OCI-LY1 (cell line): ENCODE results near the gene GTF3C1.

Experiments
- H2AFZ ChIP-seq: fragments of 200-600 bp; sonication (generic), shearing (Covaris generic); 2 replicates; pipeline ENCODE4 v1.6.0; 2014; ENCODE audit warnings: antibody characterized with exemption, mild to moderate bottlenecking, low read length
- H3F3A ChIP-seq: fragments of 200-600 bp; sonication (generic), shearing (Covaris generic); 2 replicates; pipeline ENCODE4 v1.6.0; 2014; ENCODE audit warnings: mild to moderate bottlenecking, antibody characterized with exemption, low read length, moderate library complexity; ENCODE audit not compliant: insufficient read depth
- H3K27ac ChIP-seq: fragments of 200-600 bp; sonication (generic); 2 replicates; pipeline ENCODE4 v1.5.1; 2014; ENCODE audit warnings: low read length, mixed run types, mild to moderate bottlenecking, low read depth; ENCODE audit not compliant: poor library complexity, severe bottlenecking
- H3K27me3 ChIP-seq: fragments of 200-600 bp; sonication (generic); 2 replicates; pipeline ENCODE4 v1.6.0; 2014; ENCODE audit warnings: antibody characterized with exemption, mild to moderate bottlenecking, low read length, moderate library complexity; ENCODE audit not compliant: insufficient read depth
- H3K36me3 ChIP-seq: fragments of 200-600 bp; sonication (generic); 2 replicates; pipeline ENCODE4 v1.6.1; 2014; ENCODE audit warnings: mild to moderate bottlenecking, antibody characterized with exemption, low read length, moderate library complexity, mixed read lengths; ENCODE audit not compliant: insufficient read depth
- H3K4me1 ChIP-seq: fragments of 200-600 bp; sonication (generic); 2 replicates; pipeline ENCODE4 v1.5.1; 2014; ENCODE audit warnings: mild to moderate bottlenecking, low read length, moderate library complexity; ENCODE audit not compliant: insufficient read depth, severe bottlenecking
- H3K4me2 ChIP-seq: fragments of 200-600 bp; sonication (generic), shearing (Covaris generic); 2 replicates; pipeline ENCODE4 v1.6.1; 2014; ENCODE audit warnings: low read length
- H3K4me3 ChIP-seq: fragments of 200-600 bp; sonication (generic); 2 replicates; pipeline ENCODE4 v1.5.1; 2014; ENCODE audit warnings: low read length, low read depth, mild to moderate bottlenecking, mixed read lengths; ENCODE audit not compliant: poor library complexity, severe bottlenecking
- H3K79me2 ChIP-seq: fragments of 200-600 bp; shearing (Covaris generic); 2 replicates; pipeline ENCODE4 v1.6.1; 2016; ENCODE audit warnings: mixed run types, low read length, mixed read lengths; ENCODE audit not compliant: insufficient read depth
- H3K9ac ChIP-seq: fragments of 200-600 bp; sonication (generic), shearing (Covaris generic); 2 replicates; pipeline ENCODE4 v1.6.1; 2014; ENCODE audit warnings: mild to moderate bottlenecking, low read length, mixed read lengths
- H3K9me2 ChIP-seq: fragments of 200-600 bp; sonication (generic), shearing (Covaris generic); 2 replicates; pipeline ENCODE4 v1.6.1; 2014; ENCODE audit warnings: low read depth, mild to moderate bottlenecking, low read length, mixed read lengths
- H3K9me3 ChIP-seq: fragments of 200-600 bp; shearing (Covaris generic); 2 replicates; pipeline ENCODE4 v1.6.1; 2014; ENCODE audit warnings: low read length, mixed read lengths
- H4K20me1 ChIP-seq: fragments of 200-600 bp; sonication (generic), shearing (Covaris generic); 2 replicates; pipeline ENCODE4 v1.6.0; 2016; ENCODE audit warnings: mild to moderate bottlenecking, low read length; ENCODE audit not compliant: insufficient read depth
- EZH2 ChIP-seq: fragments of 200-600 bp; sonication (generic), shearing (Covaris generic); IDR thresholded peaks from 2 replicates; pipeline ENCODE4 v1.8.0; 2017; ENCODE audit warnings: borderline replicate concordance, mixed run types, mild to moderate bottlenecking, antibody characterized with exemption, low read length, moderate library complexity, mixed read lengths
- TF ChIP-seq, protein P1 (sequence below): fragments of 200-600 bp; sonication (generic), shearing (Covaris generic); IDR thresholded peaks from 2 replicates; pipeline ENCODE4 v1.5.1; 2017; ENCODE audit warnings: mild to moderate bottlenecking, antibody characterized with exemption, low read length, moderate library complexity, mixed read lengths

Gene GTF3C1

DNA sequence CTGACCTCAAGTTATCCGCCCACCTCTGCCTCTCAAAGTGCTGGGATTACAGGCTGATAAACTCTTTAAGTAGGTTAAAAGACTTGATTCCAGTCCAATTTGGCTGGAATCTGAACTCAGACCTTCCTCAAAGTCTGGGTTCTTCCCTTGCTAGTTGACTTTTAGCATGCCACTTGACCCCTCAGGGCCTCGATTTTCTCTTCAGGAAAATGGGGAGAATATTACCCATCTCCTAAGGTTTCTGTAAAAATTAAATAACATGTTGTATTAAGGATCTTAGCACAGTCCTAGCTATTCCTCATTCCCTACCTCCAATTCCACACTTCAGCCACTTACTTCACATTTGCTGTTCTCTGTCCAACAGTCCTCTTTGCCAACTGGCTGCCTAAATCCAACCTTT is 1.9 kb downstream of the GTF3C1 start:
- H3K4me1 ChIP-seq: peaks cover 25% of the 10 kb centered on the region
- no peak overlapping the region for H3K27ac ChIP-seq
- H3K27me3 ChIP-seq: no peaks in the 10 kb centered on the region
- no peaks in the 10 kb centered on the region for H3K9me2 ChIP-seq
- no peak overlapping the region for H3K4me3 ChIP-seq
- H3K36me3 ChIP-seq: peaks cover 20% of the 10 kb centered on the region
- no peak overlapping the region for H2AFZ ChIP-seq
- no peak overlapping the region for H3K4me2 ChIP-seq
- H3K9ac ChIP-seq: no peak overlapping the region
- peaks cover 9% of the 10 kb centered on the region for H3K79me2 ChIP-seq
- H3K9me3 ChIP-seq: no peaks in the 10 kb centered on the region
- no peaks in the 10 kb centered on the region for H4K20me1 ChIP-seq
- TF ChIP-seq, protein P1, sequence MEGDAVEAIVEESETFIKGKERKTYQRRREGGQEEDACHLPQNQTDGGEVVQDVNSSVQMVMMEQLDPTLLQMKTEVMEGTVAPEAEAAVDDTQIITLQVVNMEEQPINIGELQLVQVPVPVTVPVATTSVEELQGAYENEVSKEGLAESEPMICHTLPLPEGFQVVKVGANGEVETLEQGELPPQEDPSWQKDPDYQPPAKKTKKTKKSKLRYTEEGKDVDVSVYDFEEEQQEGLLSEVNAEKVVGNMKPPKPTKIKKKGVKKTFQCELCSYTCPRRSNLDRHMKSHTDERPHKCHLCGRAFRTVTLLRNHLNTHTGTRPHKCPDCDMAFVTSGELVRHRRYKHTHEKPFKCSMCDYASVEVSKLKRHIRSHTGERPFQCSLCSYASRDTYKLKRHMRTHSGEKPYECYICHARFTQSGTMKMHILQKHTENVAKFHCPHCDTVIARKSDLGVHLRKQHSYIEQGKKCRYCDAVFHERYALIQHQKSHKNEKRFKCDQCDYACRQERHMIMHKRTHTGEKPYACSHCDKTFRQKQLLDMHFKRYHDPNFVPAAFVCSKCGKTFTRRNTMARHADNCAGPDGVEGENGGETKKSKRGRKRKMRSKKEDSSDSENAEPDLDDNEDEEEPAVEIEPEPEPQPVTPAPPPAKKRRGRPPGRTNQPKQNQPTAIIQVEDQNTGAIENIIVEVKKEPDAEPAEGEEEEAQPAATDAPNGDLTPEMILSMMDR: no peak
- no peak for TF ChIP-seq EZH2
- no peaks in the 10 kb centered on the region for H3F3A ChIP-seq

DNA sequence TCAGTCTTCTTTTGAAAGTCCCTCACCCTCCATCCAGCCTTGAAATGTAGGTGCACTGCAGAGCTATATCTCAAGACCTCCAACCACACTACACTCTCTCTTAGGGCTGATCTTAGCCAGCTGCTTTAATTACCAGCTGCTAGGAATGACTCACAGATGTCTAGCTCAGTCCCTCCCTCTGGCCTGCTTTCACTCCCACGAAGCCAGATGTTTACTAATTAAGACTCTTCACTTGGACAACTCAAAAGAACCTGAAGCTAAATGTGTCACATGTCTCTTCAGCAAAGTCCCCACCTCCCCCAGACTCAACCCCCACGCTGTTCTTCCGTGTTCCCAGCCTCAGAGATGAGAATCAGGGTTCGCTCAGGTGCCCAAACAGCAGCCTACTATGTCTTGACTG is 2.6 kb downstream of the GTF3C1 start:
- Histone ChIP-seq H3K9me2 (no peaks in the 10 kb centered on the region), H2AFZ (no peak overlapping the region), H3K4me1 (peaks cover 25% of the 10 kb centered on the region), H3K4me3 (no peak overlapping the region), H3K79me2 (peaks cover 9% of the 10 kb centered on the region), H3K4me2 (no peak overlapping the region), H3F3A (no peaks in the 10 kb centered on the region), H3K9ac (no peak overlapping the region), H3K36me3 (peaks cover 26% of the 10 kb centered on the region), H3K9me3 (no peaks in the 10 kb centered on the region), H3K27me3 (no peaks in the 10 kb centered on the region), H4K20me1 (no peaks in the 10 kb centered on the region), H3K27ac (no peak overlapping the region)
- TF ChIP-seq, protein P1: no peak
- no peak for TF ChIP-seq EZH2

GRCh38 chr16:27544671-27545070 is 5.0 kb downstream of the GTF3C1 start:
- TF ChIP-seq, protein P1: no peak
- no peak for TF ChIP-seq EZH2
- no peak overlapping the region for H3K27ac ChIP-seq
- peaks cover 50% of the 10 kb centered on the region for H3K36me3 ChIP-seq
- no peaks in the 10 kb centered on the region for H4K20me1 ChIP-seq
- H3K79me2 ChIP-seq: peaks cover 9% of the 10 kb centered on the region
- no peak overlapping the region for H3K9ac ChIP-seq
- peaks cover 15% of the 10 kb centered on the region for H3K4me1 ChIP-seq
- H3F3A ChIP-seq: no peaks in the 10 kb centered on the region
- H3K9me2 ChIP-seq: no peaks in the 10 kb centered on the region
- H3K27me3 ChIP-seq: no peaks in the 10 kb centered on the region
- H2AFZ ChIP-seq: no peak overlapping the region
- H3K4me2 ChIP-seq: no peak overlapping the region
- no peaks in the 10 kb centered on the region for H3K9me3 ChIP-seq
- no peak overlapping the region for H3K4me3 ChIP-seq
